NCI-H748 (cell line): Measurements from ENCODE around the gene MBL2.
A peak's percentile ranks its signal among the peaks of the same experiment; 100 is the strongest.

Source experiments
- DNase-seq: peaks from one replicate; lab custom pipeline; 2025; ENCODE audit not compliant: unreplicated experiment; lab: John Stamatoyannopoulos, UW

The MBL2 gene

DNA sequence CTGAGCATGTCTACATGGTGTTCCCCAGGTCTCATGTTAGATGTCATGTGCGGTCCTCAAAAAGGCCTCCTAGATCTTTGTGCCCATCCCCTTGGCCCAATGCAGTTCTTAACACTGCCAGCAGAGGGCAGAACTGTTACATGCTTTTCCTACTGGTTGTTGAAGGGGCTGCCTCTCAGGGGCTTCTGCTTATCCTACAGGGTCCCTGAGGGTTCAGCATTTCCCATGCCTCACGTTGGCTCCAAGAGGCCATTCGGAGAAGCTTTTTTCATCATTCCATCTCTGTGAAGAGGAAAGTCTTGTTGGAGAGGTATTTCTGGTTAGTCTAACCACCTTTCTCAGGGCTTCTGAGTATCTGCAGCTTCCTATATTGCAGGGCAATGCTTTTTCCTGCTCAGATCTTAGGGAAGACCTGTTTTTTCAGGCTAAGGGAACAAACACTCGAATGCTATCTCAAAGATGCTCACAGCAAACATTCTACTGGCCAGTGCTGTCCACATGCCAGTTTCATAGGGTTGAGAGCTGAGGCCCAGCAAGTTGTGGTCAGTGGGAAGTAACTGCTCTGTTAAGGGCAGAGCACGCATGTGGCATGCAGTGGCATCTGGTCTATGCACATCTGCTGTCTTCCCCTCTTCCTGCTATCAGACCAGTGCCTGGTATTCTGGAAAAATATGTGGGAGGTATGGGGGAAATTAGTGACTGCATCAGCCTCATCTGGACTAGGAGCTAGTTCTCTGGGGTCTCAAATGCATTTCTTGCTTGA, 31.5 kb downstream of the MBL2 start:
- peak; percentile 6 for DNase-seq

DNA sequence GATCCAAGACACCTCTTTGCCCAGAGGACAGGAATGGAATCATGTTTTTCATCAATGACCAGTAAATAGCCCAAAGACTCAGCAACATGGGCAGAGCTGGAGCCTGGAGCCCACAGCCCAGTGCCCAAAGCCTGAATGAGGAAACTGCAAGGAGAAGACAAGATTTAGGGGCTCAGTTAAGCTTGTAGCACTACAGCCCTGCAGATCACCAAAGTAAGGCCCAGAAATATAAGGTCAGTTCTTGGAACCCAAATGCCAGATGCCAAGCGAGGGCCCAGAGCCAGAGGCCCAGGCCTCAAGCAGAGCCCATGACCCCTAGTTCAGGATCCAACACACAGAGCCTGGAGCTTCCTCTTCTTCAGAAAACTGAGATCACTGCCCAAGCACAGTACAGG, 32.4 kb downstream of the MBL2 start:
- DNase-seq, result no peak

DNA sequence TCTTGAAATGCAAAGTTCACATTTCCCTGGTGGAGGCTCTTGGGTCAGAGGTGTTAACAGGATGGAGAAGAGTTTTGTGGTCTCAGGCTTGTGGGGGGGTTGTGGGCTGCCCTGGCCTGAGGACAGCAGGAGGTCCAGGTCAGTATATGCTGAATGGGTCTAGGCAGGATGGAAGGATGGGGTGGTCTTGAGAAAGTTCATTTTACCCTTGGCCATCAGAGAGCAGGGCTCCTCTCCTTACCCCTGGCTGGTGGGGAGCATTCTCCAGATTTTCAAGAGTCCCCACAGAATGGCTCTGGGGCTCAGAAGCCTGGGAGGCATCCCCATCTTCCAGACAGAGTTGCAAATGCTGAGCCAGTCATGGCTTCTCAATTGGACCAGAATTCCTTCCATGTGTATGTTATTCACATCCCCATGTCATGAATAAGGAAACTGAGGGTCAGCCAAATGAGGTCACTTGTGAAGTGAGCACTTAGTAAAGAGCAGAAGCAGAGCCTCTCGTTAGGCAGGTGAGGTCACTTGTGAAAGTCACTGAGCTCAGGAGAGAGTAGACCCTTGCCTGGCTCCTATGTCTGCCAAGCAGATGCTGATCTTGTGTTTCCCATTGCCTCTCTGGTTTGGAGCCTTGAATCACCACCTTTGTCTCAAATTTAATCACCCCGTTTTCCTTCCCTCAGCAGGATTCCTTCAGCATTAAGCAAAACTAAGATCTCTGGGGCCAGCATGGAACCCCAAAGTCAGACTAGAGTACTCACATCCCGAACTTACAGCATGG, 33.0 kb downstream of the MBL2 start:
- DNase-seq, result no peak

DNA sequence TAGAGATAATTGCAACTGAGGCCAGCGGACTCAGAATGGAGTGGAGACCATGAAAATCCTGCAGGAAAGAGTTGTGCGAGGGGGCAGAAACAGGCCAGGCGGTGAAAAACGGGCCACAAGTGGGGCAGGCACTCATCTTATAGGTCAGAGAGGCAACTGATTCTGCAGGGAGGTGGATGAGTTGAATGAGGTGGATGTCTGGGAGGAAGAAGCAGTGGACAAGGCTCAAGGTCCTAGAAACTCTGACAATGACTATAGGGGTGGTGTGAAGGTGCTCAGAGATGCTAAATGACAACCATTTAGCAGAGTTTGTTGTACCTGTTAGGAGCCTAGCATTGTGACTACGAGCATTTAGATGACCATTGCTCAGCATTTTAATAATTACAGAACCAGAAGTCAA, 33.6 kb downstream of the MBL2 start:
- no peak for DNase-seq

DNA sequence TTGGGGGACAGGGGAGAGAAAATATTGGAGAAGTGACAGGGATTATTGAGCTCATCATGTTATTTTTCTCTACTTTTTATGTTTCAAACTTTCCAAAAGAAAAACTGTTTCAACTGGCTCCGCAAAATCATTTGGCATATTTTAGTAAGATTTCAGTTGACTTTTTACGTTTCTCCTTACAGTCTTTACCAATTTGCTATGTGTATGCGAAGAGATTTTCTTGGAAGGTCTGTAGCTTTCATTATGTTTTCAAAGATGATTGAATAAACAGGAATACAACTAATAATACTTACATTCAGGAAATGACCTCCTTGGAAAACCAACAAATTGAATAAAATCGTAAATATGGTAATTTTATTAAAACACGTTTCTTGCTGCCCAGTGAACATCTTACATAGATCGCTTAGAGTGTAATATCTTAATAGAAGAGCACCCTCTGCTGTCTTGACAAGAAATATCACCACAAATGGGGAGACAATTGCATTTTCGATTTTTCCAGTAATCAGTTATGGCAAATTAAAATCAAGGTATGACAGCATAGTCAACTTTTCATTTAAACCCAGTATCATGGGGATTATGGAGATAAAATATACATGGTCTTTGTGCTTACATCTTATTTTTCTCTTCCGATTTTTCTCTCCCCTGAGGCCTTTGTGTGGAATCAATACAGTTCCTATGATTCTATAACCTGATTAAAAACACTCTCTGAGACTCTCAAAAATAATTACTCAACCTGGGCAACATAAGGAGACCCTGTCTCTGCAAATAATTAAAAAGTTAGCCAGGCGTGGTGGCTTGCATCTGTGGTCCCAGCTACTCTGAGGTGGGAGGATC, 43.1 kb downstream of the MBL2 start:
- peak; percentile 30 for DNase-seq

DNA sequence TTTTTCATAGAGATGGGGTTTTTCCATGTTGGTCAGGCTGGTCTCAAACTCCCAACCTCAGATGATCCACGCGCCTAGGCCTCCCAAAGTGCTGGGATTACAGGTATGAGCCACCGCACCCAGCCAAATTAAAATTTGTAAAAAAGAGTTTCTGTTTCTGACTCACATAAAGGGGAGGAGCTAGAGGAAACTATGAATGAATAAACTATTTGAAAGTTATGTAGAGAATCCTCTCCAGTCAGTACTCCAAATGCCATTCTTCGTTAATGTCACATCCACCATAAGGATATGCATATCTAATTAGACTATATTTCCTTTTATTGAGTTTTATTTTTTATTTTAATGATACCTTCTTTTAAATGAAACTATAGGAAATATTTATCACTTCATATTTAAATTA, 52.6 kb downstream of the MBL2 start:
- DNase-seq, result no peak
